SK-N-SH treated with all-trans-retinoic acid at 6 μM for 48 hours (cell line): Measurements from ENCODE around the gene NEU2.

Source experiments
- ATAC-seq: fragments of 200-7000 bp; cut with Tn5 transposase; 3 replicates; pipeline ENCODE4 v1.9.1; 2020; ENCODE audit warnings: mild to moderate bottlenecking, moderate library complexity
- ARNTL ChIP-seq: fragments of 450-650 bp; formaldehyde crosslinking; IDR thresholded peaks from 2 replicates; pipeline ENCODE4 v1.5.0; 2020; ENCODE audit warnings: low read depth, mild to moderate bottlenecking, moderate library complexity, borderline replicate concordance
- BACH2 ChIP-seq: fragments of 250-450 bp; sonication (Bioruptor Pico); IDR thresholded peaks from 2 replicates; pipeline ENCODE4 v1.9.0; 2021; ENCODE audit warnings: mild to moderate bottlenecking, borderline replicate concordance
- CSDC2 ChIP-seq: fragments of 250-450 bp; sonication (Bioruptor Pico); IDR thresholded peaks from 2 replicates; pipeline ENCODE4 v1.5.0; 2020; ENCODE audit warnings: mild to moderate bottlenecking, moderate library complexity
- ESRRG ChIP-seq: fragments of 250-450 bp; sonication (Bioruptor Pico); IDR thresholded peaks from 2 replicates; pipeline ENCODE4 v1.6.1; 2021; ENCODE audit warnings: mild to moderate bottlenecking
- GLIS3 ChIP-seq: fragments of 250-450 bp; sonication (Bioruptor Pico); IDR thresholded peaks from 2 replicates; pipeline ENCODE4 v1.5.0; 2020; ENCODE audit warnings: mild to moderate bottlenecking, moderate library complexity
- ISL1 ChIP-seq: fragments of 250-450 bp; sonication (Bioruptor Pico); IDR thresholded peaks from 2 replicates; pipeline ENCODE4 v2.1.2; 2022; ENCODE audit warnings: mild to moderate bottlenecking, moderate library complexity
- OSR1 ChIP-seq: fragments of 250-450 bp; sonication (Bioruptor Pico); IDR thresholded peaks from 2 replicates; pipeline ENCODE4 v1.8.0; 2022; ENCODE audit warnings: moderate library complexity, mild to moderate bottlenecking, inconsistent platforms
- PPARA ChIP-seq: fragments of 250-450 bp; sonication (Bioruptor Pico); IDR thresholded peaks from 2 replicates; pipeline ENCODE4 v1.5.0; 2020; ENCODE audit warnings: mild to moderate bottlenecking, borderline replicate concordance
- RARB ChIP-seq: fragments of 250-450 bp; sonication (Bioruptor Pico); IDR thresholded peaks from 2 replicates; pipeline ENCODE4 v1.8.0; 2021; ENCODE audit warnings: mild to moderate bottlenecking, moderate library complexity
- SNAI2 ChIP-seq: fragments of 250-450 bp; sonication (Bioruptor Pico); IDR thresholded peaks from 2 replicates; pipeline ENCODE4 v1.5.0; 2020; ENCODE audit warnings: mild to moderate bottlenecking, moderate library complexity
- TCF4 ChIP-seq: fragments of 250-450 bp; sonication (Bioruptor Pico); IDR thresholded peaks from 2 replicates; pipeline ENCODE4 v1.8.0; 2021; ENCODE audit warnings: mild to moderate bottlenecking, moderate library complexity, borderline replicate concordance
- TOX ChIP-seq: fragments of 250-450 bp; sonication (Bioruptor Pico); IDR thresholded peaks from 2 replicates; pipeline ENCODE4 v1.8.0; 2021; ENCODE audit warnings: mild to moderate bottlenecking, moderate library complexity, borderline replicate concordance
- ZFP3 ChIP-seq: fragments of 250-450 bp; sonication (Bioruptor Pico); IDR thresholded peaks from 2 replicates; pipeline ENCODE4 v1.5.0; 2020; ENCODE audit warnings: mild to moderate bottlenecking, moderate library complexity
- ZFP30 ChIP-seq: fragments of 450-650 bp; formaldehyde crosslinking; IDR thresholded peaks from 2 replicates; pipeline ENCODE4 v1.5.0; 2022; ENCODE audit warnings: mild to moderate bottlenecking, moderate library complexity
- ZNF565 ChIP-seq: fragments of 450-650 bp; formaldehyde crosslinking; conservative IDR thresholded peaks from 2 replicates; pipeline ENCODE4 v1.5.0; 2020; ENCODE audit warnings: low read depth, mild to moderate bottlenecking, moderate library complexity
- ZNF70 ChIP-seq: fragments of 450-650 bp; formaldehyde crosslinking; IDR thresholded peaks from 2 replicates; pipeline ENCODE4 v1.5.0; 2020; ENCODE audit warnings: mild to moderate bottlenecking, moderate library complexity
- ZNF8 ChIP-seq: fragments of 450-650 bp; formaldehyde crosslinking; IDR thresholded peaks from 2 replicates; pipeline ENCODE4 v1.5.0; 2020; ENCODE audit warnings: mild to moderate bottlenecking, moderate library complexity
- TF ChIP-seq, protein P1 (sequence below): fragments of 250-450 bp; sonication (Bioruptor Pico); IDR thresholded peaks from 2 replicates; pipeline ENCODE4 v1.8.0; 2020; ENCODE audit warnings: mild to moderate bottlenecking, moderate library complexity, borderline replicate concordance
- TF ChIP-seq, protein P2 (sequence below): fragments of 250-450 bp; sonication (Bioruptor Pico); IDR thresholded peaks from 2 replicates; pipeline ENCODE4 v1.5.1; 2020; ENCODE audit warnings: low read depth, mild to moderate bottlenecking, moderate library complexity
- TF ChIP-seq, protein P3 (sequence below): fragments of 250-450 bp; sonication (Bioruptor Pico); IDR thresholded peaks from 2 replicates; pipeline ENCODE4 v1.5.1; 2021; ENCODE audit warnings: mild to moderate bottlenecking, moderate library complexity
- TF ChIP-seq, protein P4 (sequence below): fragments of 250-450 bp; sonication (Bioruptor Pico); IDR thresholded peaks from 2 replicates; pipeline ENCODE4 v1.8.0; 2021; ENCODE audit warnings: low read depth, mild to moderate bottlenecking, moderate library complexity, borderline replicate concordance
- TF ChIP-seq, protein P5 (sequence below): fragments of 250-450 bp; sonication (Bioruptor Pico); IDR thresholded peaks from 2 replicates; pipeline ENCODE4 v1.5.0; 2020; ENCODE audit warnings: mild to moderate bottlenecking, moderate library complexity

The NEU2 gene

DNA sequence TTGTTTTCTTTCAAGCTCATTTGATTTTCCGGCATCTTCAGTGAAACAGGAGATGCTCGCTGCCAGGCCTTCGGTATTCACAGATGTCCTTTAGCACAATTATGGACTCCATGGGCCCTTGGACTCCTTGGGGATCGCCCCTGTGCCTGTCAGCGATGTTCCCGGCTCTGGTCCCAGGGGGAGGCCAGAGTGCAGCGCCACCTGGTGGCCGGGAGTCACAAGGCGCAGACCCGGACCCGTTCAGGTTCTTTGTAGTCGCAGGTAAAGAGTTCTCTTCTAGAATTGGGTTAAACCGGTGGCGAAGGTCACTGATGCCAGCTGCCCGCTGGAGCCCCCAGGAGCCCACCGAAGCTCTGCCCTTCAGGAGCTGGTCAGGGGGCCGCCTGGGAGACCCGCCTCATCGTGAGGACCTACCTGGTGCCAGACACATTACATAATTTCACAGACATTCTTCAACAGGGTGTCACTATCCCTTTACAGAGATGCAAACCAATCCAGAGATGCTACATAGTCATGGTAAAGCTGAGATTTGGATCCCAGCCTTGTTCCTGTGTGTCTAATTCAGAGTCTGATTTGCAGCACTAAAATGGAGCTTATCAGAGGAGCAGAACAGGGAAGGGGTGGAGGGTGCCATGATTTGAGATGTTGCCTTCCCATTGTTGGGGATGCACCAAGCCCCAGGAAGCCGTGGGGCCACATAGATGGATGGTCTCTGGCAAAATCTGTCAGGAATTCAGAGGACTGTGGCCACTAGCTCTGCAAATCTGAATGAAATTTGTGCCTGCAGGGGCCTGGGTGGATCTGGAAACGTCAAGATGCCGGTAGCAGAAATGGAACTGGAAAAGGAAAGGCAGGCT, 21.7 kb downstream of the NEU2 start:
- no peak for TF ChIP-seq SNAI2 (CRISPR knock-in tag)
- TF ChIP-seq ZFP30 (CRISPR knock-in tag), result no peak
- TF ChIP-seq, protein P1, sequence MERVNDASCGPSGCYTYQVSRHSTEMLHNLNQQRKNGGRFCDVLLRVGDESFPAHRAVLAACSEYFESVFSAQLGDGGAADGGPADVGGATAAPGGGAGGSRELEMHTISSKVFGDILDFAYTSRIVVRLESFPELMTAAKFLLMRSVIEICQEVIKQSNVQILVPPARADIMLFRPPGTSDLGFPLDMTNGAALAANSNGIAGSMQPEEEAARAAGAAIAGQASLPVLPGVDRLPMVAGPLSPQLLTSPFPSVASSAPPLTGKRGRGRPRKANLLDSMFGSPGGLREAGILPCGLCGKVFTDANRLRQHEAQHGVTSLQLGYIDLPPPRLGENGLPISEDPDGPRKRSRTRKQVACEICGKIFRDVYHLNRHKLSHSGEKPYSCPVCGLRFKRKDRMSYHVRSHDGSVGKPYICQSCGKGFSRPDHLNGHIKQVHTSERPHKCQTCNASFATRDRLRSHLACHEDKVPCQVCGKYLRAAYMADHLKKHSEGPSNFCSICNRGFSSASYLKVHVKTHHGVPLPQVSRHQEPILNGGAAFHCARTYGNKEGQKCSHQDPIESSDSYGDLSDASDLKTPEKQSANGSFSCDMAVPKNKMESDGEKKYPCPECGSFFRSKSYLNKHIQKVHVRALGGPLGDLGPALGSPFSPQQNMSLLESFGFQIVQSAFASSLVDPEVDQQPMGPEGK (CRISPR knock-in tag), result no peak
- TF ChIP-seq BACH2 (CRISPR knock-in tag), result no peak
- no peak for TF ChIP-seq ISL1 (CRISPR knock-in tag)
- no peak for TF ChIP-seq CSDC2
- no peak for TF ChIP-seq PPARA (CRISPR knock-in tag)
- TF ChIP-seq, protein P2, sequence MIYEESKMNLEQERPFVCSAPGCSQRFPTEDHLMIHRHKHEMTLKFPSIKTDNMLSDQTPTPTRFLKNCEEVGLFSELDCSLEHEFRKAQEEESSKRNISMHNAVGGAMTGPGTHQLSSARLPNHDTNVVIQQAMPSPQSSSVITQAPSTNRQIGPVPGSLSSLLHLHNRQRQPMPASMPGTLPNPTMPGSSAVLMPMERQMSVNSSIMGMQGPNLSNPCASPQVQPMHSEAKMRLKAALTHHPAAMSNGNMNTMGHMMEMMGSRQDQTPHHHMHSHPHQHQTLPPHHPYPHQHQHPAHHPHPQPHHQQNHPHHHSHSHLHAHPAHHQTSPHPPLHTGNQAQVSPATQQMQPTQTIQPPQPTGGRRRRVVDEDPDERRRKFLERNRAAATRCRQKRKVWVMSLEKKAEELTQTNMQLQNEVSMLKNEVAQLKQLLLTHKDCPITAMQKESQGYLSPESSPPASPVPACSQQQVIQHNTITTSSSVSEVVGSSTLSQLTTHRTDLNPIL (CRISPR knock-in tag), result no peak
- no peak for TF ChIP-seq ZNF8 (CRISPR knock-in tag)
- TF ChIP-seq ZNF70, result no peak
- no peak for TF ChIP-seq RARB (CRISPR knock-in tag)
- no peak for TF ChIP-seq ZNF565 (CRISPR knock-in tag)
- TF ChIP-seq ARNTL (CRISPR knock-in tag), result no peak
- TF ChIP-seq, protein P3, sequence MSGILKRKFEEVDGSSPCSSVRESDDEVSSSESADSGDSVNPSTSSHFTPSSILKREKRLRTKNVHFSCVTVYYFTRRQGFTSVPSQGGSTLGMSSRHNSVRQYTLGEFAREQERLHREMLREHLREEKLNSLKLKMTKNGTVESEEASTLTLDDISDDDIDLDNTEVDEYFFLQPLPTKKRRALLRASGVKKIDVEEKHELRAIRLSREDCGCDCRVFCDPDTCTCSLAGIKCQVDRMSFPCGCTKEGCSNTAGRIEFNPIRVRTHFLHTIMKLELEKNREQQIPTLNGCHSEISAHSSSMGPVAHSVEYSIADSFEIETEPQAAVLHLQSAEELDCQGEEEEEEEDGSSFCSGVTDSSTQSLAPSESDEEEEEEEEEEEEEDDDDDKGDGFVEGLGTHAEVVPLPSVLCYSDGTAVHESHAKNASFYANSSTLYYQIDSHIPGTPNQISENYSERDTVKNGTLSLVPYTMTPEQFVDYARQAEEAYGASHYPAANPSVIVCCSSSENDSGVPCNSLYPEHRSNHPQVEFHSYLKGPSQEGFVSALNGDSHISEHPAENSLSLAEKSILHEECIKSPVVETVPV (CRISPR knock-in tag), result no peak
- TF ChIP-seq, protein P4, sequence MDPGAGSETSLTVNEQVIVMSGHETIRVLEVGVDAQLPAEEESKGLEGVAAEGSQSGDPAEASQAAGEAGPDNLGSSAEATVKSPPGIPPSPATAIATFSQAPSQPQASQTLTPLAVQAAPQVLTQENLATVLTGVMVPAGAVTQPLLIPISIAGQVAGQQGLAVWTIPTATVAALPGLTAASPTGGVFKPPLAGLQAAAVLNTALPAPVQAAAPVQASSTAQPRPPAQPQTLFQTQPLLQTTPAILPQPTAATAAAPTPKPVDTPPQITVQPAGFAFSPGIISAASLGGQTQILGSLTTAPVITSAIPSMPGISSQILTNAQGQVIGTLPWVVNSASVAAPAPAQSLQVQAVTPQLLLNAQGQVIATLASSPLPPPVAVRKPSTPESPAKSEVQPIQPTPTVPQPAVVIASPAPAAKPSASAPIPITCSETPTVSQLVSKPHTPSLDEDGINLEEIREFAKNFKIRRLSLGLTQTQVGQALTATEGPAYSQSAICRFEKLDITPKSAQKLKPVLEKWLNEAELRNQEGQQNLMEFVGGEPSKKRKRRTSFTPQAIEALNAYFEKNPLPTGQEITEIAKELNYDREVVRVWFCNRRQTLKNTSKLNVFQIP (CRISPR knock-in tag), result no peak
- TF ChIP-seq ESRRG, result no peak
- TF ChIP-seq OSR1, result no peak
- TF ChIP-seq GLIS3, result no peak
- no peak for TF ChIP-seq TCF4 (CRISPR knock-in tag)
- ATAC-seq, result peak; percentile 96

DNA sequence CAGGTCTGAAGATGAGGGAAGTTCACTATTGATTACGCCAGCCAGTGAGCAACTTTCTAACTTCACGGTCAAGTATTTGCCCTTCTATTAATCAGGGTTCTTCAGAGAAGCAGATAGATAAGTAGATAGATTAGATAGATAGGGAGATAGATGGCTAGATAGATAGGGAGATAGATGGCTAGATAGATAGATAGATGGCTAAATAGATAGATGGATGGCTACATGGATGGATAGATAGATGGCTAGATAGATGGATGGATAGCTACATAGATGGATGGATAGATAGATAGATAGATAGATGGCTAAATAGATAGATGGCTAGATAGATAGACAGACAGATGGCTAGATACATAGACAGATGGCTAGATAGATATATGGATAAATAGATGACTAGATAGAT, 22.9 kb downstream of the NEU2 start:
- ATAC-seq, result no peak

More for the DNA sequence above, 22.9 kb downstream of the NEU2 start:
- no peak for TF ChIP-seq ESRRG
- no peak for TF ChIP-seq GLIS3
- no peak for TF ChIP-seq TOX (CRISPR knock-in tag)
- no peak for TF ChIP-seq ZFP3 (CRISPR knock-in tag)
- TF ChIP-seq ZNF70, result no peak
- TF ChIP-seq, protein P4 (CRISPR knock-in tag), result no peak
- TF ChIP-seq ISL1 (CRISPR knock-in tag), result no peak
- TF ChIP-seq PPARA (CRISPR knock-in tag), result no peak
- no peak for TF ChIP-seq ZFP30 (CRISPR knock-in tag)
- TF ChIP-seq, protein P1 (CRISPR knock-in tag), result no peak
- TF ChIP-seq, protein P5, sequence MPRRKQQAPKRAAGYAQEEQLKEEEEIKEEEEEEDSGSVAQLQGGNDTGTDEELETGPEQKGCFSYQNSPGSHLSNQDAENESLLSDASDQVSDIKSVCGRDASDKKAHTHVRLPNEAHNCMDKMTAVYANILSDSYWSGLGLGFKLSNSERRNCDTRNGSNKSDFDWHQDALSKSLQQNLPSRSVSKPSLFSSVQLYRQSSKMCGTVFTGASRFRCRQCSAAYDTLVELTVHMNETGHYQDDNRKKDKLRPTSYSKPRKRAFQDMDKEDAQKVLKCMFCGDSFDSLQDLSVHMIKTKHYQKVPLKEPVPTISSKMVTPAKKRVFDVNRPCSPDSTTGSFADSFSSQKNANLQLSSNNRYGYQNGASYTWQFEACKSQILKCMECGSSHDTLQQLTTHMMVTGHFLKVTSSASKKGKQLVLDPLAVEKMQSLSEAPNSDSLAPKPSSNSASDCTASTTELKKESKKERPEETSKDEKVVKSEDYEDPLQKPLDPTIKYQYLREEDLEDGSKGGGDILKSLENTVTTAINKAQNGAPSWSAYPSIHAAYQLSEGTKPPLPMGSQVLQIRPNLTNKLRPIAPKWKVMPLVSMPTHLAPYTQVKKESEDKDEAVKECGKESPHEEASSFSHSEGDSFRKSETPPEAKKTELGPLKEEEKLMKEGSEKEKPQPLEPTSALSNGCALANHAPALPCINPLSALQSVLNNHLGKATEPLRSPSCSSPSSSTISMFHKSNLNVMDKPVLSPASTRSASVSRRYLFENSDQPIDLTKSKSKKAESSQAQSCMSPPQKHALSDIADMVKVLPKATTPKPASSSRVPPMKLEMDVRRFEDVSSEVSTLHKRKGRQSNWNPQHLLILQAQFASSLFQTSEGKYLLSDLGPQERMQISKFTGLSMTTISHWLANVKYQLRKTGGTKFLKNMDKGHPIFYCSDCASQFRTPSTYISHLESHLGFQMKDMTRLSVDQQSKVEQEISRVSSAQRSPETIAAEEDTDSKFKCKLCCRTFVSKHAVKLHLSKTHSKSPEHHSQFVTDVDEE (CRISPR knock-in tag), result no peak
- TF ChIP-seq, all 23 proteins: peak for 0
